Parathyroid adenoma (tissue), 2 donors: ENCODE data around the gene ALG8.

Source experiments
- H2AFZ ChIP-seq: fragments of 300-600 bp; sonication (generic); one replicate; pipeline ENCODE4 v1.7.0; 2017; ENCODE audit warnings: antibody characterized with exemption, mild to moderate bottlenecking
- H3K27ac ChIP-seq: fragments of 300-600 bp; sonication (generic); one replicate; pipeline ENCODE4 v1.7.0; 2017
- H3K27me3 ChIP-seq: fragments of 300-600 bp; sonication (generic); one replicate; pipeline ENCODE4 v1.7.0; 2017; ENCODE audit warnings: low read length; ENCODE audit not compliant: control insufficient read depth, insufficient read depth
- H3K36me3 ChIP-seq: fragments of 300-600 bp; sonication (generic); one replicate; pipeline ENCODE4 v1.7.0; 2017; ENCODE audit warnings: low read length; ENCODE audit not compliant: control insufficient read depth, insufficient read depth
- H3K4me1 ChIP-seq: fragments of 300-600 bp; sonication (generic); one replicate; pipeline ENCODE4 v1.7.0; 2017; ENCODE audit warnings: control low read depth
- H3K4me2 ChIP-seq: fragments of 300-600 bp; sonication (generic); one replicate; pipeline ENCODE4 v1.7.0; 2017; ENCODE audit warnings: low read length
- H3K4me3 ChIP-seq: fragments of 300-600 bp; sonication (generic); one replicate; pipeline ENCODE4 v1.7.0; 2017; ENCODE audit warnings: low read depth, low read length
- H3K79me2 ChIP-seq: fragments of 300-600 bp; sonication (generic); one replicate; pipeline ENCODE4 v1.7.0; 2017; ENCODE audit warnings: control low read depth
- H3K9ac ChIP-seq: fragments of 300-600 bp; sonication (generic); one replicate; pipeline ENCODE4 v1.7.0; 2017; ENCODE audit warnings: mild to moderate bottlenecking
- H3K9me3 ChIP-seq: fragments of 300-600 bp; sonication (generic); one replicate; pipeline ENCODE4 v1.7.0; 2017; ENCODE audit warnings: low read length; ENCODE audit not compliant: control insufficient read depth
- CTCF ChIP-seq: fragments of 300-600 bp; sonication (generic); IDR thresholded peaks from one replicate; pipeline ENCODE4 v1.7.0; 2017; ENCODE audit warnings: antibody characterized with exemption, mild to moderate bottlenecking
- donor health status: primary hyperparathyroidism.

Gene ALG8

GRCh38 chr11:78160557-78160956 is 21.1 kb upstream of the ALG8 start:
- Histone ChIP-seq H3K4me1 (no peaks in the 10 kb centered on the region), H3K79me2 (no peaks in the 10 kb centered on the region), H2AFZ (no peak overlapping the region), H3K9me3 (no peaks in the 10 kb centered on the region), H3K27ac (no peak overlapping the region), H3K27me3 (no peaks in the 10 kb centered on the region), H3K4me2 (no peak overlapping the region), H3K9ac (no peak overlapping the region), H3K4me3 (no peak overlapping the region), H3K36me3 (no peaks in the 10 kb centered on the region)
- no peak for TF ChIP-seq CTCF

- Histone ChIP-seq H3K4me1 (no peaks in the 10 kb centered on the region), H3K36me3 (no peaks in the 10 kb centered on the region), H3K9ac (no peak overlapping the region), H3K27ac (no peak overlapping the region), H3K79me2 (no peaks in the 10 kb centered on the region), H3K27me3 (no peaks in the 10 kb centered on the region), H2AFZ (no peak overlapping the region), H3K4me3 (no peak overlapping the region), H3K4me2 (no peak overlapping the region), H3K9me3 (no peaks in the 10 kb centered on the region)
- TF ChIP-seq CTCF: no peak
These were observed 19.7 kb upstream of the ALG8 start for GRCh38 chr11:78158987-78159652.

GRCh38 chr11:78156127-78156844 is 16.9 kb upstream of the ALG8 start:
- Histone ChIP-seq H3K36me3 (no peaks in the 10 kb centered on the region), H3K27me3 (no peaks in the 10 kb centered on the region), H3K27ac (no peak overlapping the region), H3K79me2 (no peaks in the 10 kb centered on the region), H3K9me3 (no peaks in the 10 kb centered on the region), H3K4me2 (no peak overlapping the region), H2AFZ (no peak overlapping the region), H3K4me1 (no peaks in the 10 kb centered on the region), H3K4me3 (no peak overlapping the region), H3K9ac (no peak overlapping the region)
- no peak for TF ChIP-seq CTCF

GRCh38 chr11:78151804-78152203 is 12.4 kb upstream of the ALG8 start:
- no peak overlapping the region for H2AFZ ChIP-seq
- H3K36me3 ChIP-seq: no peaks in the 10 kb centered on the region
- TF ChIP-seq CTCF: no peak
- H3K27ac ChIP-seq: no peak overlapping the region
- H3K79me2 ChIP-seq: no peaks in the 10 kb centered on the region
- no peak overlapping the region for H3K4me2 ChIP-seq
- no peaks in the 10 kb centered on the region for H3K27me3 ChIP-seq
- H3K9ac ChIP-seq: no peak overlapping the region
- H3K9me3 ChIP-seq: no peaks in the 10 kb centered on the region
- H3K4me3 ChIP-seq: no peak overlapping the region
- no peaks in the 10 kb centered on the region for H3K4me1 ChIP-seq

GRCh38 chr11:78150754-78151153 is 11.3 kb upstream of the ALG8 start:
- Histone ChIP-seq H3K79me2 (no peaks in the 10 kb centered on the region), H3K9me3 (no peaks in the 10 kb centered on the region), H2AFZ (no peak overlapping the region), H3K27me3 (no peaks in the 10 kb centered on the region), H3K4me3 (no peak overlapping the region), H3K9ac (no peak overlapping the region), H3K4me1 (no peaks in the 10 kb centered on the region), H3K36me3 (no peaks in the 10 kb centered on the region), H3K4me2 (no peak overlapping the region), H3K27ac (no peak overlapping the region)
- no peak for TF ChIP-seq CTCF
